Activated naive CD8-positive, alpha-beta T cell treated with anti-CD3 and anti-CD28 coated beads, Interleukin-2, amount 50 U/mL, for 16 hours (primary cell): Measurements from ENCODE around the gene LILRB3.
"Not testable (repeated sequence)": the region's sequence is repeated elsewhere in the genome, so short reads cannot be mapped to it uniquely, and the experiment has no call there.

ENCODE experiments used
- DNase-seq: peaks from one replicate; pipeline ENCODE4 v3.0.0-alpha.2; 2020; ENCODE audit warnings: low read depth, low spot score

The LILRB3 gene

DNA sequence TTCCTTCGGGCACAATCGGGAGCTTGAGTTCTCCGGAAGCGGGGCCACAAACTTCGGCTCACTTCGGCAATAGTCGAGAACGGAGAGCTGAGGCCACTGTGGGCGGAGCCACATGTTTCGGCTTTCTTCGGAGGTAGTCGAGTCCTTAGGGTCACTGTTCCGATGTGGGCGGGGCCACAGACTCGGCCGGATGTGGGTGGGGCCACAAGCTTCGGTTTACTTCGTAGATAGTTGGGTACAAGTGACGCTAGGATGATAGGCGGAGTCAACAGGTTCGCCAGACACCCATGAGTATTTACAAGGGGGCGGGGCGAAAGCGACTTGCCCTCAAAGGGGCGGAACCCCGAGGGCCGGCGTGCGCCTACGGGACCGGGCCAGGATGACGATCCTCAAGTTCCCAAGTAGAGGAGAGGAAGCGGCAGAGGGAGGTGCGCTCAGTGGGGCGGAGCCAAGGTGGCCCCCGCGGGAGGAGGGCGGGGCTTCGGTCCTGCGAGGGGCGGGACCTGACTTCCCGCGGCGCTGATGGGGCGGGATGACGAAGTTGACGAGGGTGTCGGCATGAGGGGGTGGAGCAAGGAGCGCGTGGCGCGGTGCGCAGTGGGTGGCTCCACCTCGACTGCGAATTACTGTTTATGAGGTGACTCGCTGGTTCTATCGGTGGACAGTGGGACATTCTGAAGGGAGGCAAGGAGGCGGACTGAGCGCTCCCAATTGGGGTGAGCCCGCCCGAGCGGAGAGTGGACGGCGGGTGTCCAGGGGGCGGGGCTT, 32.9 kb downstream of the LILRB3 start:
- peak; percentile 100 for DNase-seq

DNA sequence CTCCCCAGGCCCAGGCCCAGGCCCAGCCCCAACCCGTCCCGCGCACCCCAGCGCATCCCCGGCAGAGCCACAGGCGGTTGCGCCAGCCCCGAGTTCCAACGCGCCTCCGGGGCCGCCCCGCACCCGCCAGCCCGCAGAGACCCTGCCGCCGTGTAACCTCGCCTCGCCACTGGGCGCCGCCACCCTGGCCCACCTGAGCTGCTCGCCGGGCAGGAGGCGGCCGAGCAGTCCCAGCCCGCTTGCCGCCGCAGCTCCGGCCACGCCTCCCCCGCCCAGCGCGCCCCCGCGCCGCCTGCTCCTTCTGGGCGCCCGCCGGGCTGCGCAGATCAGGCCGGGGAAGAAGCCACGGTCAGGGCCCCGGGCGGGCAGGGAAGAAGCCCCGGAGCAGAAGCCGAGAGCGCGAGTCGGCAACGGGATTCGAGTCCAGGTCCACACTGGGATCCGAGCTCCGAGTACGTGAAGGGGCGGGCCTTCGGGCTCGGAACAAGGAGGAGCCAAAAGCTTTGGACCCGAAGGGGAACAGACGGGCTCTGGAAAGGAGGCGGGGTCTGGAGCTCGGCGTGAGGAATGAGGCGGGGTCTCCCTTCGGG, 33.6 kb downstream of the LILRB3 start, which contains the start of gene MBOAT7:
Gene MBOAT7 (minus strand): TSS at position 436 of the 590 bp plus-strand sequence. CDS start 1,072 bp downstream, outside the sequence.
- DNase-seq: no peak

DNA sequence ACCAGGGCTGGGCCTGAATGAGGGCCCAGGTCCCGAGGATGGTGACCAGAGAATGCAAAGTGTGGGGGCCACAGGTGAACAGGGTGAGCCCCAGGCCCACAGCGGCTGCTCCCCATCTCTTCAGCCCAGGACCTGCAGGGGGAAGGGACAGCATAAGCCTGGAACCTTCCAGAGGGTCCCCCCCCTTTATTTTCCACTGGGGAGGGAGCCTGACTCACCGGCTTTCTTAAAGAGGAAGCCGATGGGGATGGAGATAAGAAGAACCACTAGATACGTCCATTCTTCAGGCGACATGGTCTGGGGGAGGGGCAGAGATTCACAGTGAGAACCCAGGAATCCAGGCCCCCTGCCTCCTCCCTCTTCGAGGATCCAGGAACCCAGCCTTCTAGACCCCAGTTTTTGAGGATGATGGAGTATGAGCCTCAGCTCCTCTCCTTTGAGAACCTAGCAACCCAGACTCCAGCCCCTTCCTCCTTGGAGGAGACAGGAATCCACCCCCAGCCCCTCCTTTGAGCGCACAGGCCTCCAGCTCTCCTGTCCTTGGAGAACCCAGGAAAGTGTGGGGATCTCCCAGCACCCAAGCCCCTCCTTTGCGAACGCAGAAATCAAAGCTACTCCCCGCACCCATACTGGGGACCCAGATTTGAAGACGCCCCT, 34.5 kb downstream of the LILRB3 start:
- DNase-seq: no peak

DNA sequence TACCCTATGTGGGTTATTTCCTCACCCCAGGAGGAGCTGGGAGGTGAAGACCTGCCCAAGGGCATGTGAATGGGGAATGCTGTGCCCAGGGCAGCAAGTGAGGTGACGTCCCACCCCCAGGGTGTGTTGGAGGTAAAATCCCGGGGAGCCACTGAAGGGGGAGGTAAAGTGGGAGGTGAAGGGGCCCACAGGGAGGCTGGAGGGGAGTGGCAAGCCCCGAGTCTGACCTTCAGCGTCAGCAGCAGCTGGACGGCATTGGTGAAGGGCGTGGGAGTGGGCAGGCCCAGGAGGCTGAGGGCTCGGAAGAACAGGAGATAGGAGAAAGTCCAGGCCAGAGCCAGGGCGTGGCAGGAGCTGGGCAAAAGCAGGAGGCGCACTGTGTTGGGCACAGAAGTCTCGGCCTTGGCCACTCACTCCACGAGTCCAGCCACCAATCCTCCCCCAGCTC, 35.8 kb downstream of the LILRB3 start:
- no peak for DNase-seq

DNA sequence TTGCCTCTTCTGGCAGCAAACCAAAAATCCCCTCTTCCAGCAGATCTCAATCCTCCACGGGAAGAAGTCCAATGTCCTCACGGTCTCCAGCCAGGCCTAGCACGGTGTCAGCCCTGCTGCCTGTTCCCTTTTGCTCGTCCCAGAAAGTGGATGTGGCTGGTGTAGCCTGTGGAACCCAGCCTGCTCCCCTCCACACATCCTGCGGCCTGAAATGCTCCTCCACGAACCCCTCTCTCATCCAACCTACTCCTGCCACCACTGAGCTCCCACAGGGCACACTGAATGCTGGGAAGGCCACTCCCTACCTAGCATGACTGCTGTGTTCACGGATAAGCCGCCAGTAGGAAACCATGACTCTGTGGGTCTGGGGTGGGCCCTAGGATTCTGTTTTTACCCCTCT, 36.5 kb downstream of the LILRB3 start:
- no peak for DNase-seq

DNA sequence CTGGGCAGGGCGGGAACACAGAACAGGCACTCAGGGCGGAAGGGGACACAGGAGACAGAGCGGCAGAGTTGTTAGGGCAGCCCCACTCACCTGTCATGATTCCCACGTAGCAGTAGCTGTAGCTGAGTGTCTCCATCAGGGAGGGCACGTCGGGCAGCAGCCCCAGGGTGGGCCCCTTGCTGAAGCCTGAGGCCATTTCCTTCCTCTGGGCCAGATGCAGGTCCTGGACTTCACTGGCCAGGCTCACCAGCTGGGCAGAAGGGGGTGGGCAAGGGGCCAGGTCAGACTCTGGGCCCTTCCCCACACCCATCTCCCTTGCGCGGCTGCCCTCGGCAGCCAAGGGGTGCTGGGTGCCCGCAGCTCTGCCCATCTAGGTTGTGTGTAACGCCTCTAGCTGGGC, 39.4 kb downstream of the LILRB3 start:
- DNase-seq: no peak

DNA sequence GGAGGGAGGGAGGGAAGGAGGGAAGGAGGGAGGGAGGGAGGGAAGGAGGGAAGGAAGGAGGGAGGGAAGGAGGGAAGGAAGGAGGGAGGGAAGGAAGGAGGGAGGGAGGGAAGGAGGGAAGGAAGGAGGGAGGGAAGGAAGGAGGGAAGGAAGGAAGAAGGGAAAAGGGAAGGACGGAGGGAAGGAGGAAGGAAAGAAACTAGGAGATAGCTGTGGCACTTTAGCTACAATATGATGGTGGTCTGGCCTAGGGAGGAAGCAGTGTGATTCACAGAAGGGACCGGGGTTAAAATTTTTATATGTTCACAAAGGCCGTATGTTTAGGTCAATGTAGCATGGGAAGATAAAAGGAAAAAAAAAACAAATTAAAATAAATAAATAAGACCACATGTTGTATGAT, 40.9 kb downstream of the LILRB3 start:
- DNase-seq: not testable (repeated sequence)

DNA sequence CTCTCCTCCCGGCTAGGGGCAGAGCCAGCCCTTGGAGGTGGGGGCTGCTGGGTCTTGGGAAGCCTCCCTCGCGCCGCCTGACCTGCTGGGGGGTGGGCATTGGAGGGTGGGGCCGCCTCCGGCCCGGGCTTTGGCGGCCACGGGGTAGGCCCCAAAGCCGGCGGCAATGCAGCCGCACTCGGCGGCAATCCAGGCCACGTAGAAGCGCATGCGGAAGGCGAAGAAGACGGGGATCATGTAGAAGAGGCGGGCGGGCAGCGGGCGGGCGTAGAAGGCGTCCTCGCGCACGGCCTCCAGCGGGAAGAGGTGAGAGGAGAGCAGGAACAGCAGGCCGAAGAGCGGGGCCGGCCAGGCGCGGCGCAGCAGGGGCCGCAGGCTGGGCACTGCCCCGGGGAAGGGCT, 42.1 kb downstream of the LILRB3 start:
- DNase-seq: no peak

DNA sequence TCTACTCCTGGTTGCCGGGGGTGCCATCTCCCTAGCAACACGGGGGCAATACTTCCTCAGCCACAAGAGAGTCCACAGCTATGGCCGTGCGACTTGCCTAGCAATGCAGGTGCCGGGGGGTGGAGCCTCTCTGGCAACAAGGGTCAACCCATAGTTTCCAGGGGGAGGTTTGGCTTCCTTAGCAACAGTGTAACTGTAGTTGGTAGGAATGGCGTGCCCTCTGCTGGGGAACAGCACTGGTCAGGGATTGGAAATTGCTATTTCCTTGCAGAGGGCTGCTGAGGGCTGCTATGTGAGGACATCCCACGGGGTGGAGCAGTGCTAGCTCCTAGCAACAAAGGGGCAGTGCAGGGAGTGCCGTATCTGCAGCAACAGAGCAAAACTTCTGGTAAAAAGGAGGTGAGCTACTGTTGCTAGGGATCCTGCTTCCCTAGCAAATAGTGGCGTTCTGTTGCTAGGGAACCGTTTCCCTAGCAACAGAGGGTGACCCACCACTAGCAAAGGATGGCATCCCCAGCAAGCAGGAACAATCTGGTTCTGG, 42.8 kb downstream of the LILRB3 start:
- DNase-seq: no peak

DNA sequence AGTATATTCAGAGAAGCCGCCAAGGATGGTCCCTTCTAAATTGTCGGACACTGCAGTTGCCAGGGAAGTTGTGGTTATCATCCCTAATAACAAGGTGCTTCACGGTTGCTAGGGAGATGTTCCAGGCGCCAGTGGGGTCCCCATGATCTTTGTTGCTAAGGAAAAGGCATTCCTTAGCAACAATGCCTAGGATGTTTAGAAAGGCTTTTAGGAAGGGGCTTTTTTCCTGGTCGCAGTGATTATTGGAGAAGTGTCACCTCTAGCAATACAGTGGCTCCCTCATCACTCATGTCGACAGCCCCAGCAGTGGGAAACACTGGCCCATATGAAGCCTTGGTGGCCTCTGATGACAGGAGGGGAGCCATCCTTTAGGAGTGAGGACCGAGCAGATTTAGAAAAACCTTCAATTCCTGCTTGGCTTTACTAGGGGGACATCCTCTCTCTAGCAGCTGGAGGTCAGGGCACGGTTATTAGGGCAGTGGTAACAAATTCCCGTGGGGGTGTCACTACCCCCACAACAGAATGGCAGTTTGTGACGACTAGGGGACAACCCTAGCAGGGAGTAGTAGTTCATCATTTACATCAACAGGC, 43.5 kb downstream of the LILRB3 start:
- no peak for DNase-seq

DNA sequence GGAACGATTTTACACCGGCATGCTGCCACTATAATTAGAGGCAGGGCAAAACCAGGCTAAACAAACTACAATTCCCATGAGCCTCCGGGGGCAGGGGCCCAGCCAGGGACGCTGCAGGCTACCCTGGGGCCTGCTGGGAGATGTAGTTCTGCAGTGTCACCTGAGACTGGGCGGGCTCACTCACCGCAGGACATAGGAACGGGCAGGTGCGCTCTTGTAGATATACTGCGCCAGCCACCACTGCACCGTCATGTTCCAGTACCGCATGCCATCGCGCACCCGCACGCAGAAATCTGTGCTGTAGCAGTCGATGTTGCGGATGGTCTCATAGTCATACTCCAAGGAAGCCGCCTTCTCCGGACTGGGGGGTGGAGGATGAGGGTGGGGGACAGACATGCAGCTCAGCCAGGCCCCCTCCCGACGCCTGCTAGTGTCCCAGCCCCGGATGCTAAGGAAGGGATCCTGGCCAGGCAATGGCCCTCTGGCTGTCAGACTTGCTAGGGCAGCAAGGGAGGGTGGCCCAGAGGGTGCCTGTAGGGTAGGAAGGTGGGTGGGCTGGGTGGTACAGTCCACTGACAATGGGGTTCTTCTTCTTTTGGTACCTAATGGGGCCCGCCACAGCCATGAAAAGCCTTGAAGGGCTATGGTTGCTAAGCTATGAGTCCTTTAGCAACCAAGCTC, 44.1 kb downstream of the LILRB3 start:
- DNase-seq: no peak

DNA sequence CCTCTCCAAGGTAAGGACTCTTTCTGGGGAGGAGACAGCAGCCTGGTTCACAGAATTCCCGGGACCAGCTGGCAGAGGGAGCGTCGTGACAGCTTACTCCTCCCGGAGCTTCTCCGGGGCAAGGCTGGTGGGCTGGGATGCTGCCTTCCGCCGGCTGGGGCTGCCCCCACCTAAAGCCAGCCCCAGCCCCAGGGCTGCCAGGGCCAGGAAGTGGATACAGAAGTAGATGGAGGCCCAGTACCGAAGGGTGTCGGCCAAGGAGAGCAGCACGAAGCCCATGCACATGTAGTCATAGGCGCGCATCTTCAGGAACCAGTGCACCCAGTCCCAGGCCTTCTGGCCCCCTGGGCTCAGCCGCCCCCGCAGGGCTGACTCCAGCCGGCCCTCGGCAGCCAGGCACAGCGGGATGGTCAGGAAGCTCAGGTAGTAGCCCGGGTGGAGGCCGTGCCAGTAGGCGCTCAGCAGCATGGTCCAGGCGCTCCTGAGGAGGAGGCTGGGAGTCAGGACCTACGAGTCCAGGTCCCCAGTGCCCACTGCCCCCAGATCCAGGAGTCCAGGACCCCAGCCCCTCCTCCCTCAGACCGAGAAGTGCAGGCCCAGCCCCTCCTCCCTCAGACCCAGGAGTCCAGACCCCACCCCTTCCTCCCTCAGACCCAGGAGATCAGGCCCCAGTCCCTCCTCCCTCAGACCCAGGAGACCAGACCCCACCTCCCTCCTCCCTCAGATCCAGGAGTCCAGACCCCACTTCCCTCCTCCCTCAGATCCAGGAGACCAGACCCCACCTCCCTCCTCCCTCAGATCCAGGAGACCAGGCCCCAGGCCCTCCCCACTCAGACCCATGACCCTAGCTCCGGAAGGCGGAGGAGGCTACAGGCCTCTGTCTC, 48.6 kb downstream of the LILRB3 start:
- no peak for DNase-seq

DNA sequence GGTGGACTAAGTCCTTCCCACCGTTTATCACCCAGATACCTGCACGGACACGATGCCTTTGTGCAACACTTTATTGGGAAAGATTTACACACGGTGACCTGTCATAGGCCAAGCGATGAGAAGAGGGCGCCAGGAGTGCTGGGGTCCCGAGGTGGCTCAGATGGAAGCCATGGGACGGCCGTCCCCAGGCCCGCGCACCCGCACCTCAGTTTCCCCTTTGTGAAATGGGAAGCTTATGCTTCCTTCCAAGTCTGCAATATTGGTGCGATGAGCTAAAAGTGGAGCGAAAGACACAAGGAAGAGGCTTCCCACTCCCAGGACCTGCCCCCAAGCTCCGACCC, 49.5 kb downstream of the LILRB3 start:
- DNase-seq: no peak

DNA sequence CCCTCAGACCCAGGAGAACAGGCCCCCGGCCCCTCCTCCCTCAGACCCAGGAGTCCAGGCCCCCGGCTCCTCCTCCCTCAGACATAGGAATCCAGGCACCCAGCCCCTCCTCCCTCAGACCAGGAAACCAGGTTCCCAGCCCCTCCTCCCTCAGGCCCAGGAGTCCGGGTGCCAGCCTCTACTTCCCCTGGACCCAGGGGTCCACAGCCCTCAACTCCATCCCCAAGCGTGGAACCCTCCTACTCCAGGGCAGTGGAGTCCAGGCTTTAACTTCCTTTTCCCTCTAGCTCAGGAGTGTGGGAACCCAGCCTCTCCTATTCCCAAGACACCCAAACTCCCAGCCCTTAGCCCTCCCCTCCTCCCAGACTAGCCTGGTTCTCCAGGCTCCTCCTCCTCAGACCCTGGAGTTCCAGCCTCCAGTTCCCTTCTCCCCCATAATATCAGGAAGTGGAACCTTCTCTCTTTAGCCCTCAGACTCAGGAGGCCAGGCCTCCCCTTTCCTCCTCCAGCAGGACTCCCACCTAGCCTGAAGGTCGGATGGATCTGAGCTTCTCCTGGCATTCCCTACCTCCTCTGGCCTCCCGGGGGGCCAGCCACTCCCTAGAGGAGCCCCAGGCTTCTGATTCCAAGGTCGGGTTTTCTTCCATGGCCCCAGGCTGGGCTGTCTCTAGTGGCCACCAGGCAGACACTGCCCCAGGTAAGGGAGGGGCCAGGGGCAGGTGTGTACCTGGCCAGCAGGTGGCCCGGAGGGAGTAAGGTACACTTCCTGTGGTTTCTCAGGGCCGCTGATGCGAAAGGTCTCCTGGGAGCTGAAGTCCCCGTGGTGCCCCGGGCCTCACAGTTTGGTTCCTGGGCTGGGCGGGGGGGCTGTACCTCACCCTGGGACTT, 50.1 kb downstream of the LILRB3 start, which contains the start of gene TMC4:
Gene TMC4 (minus strand): TSS at position 690 of the 888 bp plus-strand sequence. CDS start 43 bp downstream, at position 647.
- no peak for DNase-seq

DNA sequence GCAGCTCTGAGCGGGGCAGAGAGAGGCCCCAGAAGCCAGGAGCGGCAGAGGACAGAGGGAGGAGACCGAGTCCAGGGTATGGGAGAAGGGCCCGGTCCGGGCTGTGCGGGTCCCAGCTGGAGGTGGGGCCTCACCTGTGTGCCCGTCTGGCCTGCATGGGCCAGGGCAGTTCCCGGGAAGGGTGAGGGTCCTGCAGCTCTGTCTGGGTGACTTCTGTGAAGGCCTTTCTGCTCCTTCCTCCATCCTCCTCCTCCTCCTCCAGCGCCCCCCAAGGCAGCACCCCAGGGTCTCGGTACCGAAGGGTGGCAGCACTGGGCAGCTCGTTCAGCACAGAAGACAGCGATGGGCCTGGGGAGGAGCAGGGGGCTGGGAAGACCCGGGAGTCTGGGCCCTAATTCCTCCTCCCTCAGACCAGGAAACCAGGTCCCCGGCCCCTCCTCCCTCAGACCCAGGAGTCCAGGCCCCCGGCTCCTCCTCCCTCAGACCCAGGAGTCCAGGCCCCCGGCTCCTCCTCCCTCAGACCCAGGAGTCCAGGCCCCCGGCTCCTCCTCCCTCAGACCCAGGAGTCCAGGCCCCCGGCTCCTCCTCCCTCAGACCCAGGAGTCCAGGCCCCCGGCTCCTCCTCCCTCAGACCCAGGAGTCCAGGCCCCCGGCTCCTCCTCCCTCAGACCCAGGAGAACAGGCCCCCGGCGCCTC, 50.9 kb downstream of the LILRB3 start:
- DNase-seq: not testable (repeated sequence)

DNA sequence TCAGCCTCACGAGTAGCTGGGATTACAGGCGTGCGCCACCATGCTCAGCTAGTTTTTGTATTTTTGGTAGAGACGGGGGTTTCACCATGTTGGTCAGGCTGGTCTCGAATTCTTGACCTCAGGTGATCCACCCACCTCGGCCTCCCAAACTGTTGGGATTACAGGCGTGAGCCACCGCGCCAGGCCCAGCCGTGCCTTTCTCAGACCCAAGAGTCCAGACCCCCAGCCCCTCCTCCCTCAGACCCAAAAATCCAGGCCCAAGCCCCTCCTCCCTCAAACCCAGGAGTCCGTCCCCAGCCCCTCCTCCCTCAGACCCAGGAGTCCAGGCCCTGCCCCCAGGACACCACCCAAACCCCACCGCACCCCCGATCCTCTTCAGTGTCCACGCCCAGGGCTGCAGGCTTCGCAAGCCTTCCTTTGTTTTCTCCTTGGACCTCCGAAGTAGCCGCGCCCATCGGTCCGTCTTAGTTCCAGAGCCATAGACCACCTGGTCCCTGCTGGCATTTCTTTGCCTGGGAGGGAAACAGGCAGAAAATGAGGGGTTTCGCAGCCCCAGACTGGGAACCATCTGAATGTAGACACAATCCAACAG, 53.6 kb downstream of the LILRB3 start:
- no peak for DNase-seq

DNA sequence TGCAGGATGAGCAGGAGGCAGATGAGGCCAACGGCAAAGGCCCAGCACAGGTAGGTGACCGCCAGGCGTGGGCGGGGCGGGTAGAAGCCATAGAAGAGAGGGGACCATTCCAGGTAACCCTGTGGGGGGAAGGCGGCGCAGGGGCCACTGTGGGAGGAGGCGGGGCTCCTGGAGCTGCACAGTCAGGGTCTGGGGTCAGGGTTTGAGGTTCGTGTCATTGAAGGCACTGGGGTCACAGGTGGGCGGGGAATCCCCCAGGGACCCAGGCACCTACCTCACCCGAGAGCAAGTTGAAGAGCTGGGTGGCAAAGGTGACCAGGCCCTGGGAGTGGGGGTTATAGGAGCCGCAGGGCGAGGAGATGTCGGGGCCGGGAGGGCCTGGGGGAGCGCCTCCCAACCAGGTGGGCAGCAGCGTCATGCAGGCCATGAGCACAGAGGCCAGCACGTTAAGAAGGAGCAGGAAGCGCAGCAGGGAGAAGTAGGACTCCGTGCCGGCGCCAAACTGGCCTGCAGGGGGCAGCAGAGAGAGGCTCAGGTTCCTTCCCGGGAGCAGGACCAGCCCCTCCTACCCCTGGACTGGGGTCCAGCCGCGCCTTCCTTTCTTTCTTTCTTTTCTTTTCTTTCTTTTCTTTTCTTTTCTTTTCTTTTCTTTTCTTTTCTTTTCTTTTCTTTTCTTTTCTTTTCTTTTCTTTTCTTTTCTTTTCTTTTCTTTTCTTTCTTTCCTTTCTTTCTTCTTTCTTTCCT, 54.5 kb downstream of the LILRB3 start:
- DNase-seq: peak; percentile 81
